Activated CD4-positive, alpha-beta T cell treated with anti-CD3 and anti-CD28 coated beads for 36 hours (primary cell): ENCODE results near the gene LSM7. TPM values are rescaled to one million over a fixed set of nuclear protein-coding genes. Genes with fewer than 3 reads are reported as not detected.
A peak's percentile ranks its signal among the peaks of the same experiment; 100 is the strongest.

Experiments
- ATAC-seq: fragments of 200-7000 bp; cut with Tn5 transposase; one replicate; pipeline ENCODE4 v1.10.0; 2021; ENCODE audit warnings: mild to moderate bottlenecking, moderate library complexity
- CTCF ChIA-PET: fragments of 350-600 bp; sonication (Branson Sonifier 250); formaldehyde crosslinking; loops from one replicate; lab custom pipeline; 2021; ENCODE audit warnings: antibody characterized with exemption; lab: Charles Lee
- POLR2A ChIA-PET: fragments of 350-600 bp; sonication (Branson Sonifier 250); formaldehyde crosslinking; loops from one replicate; lab custom pipeline; 2021; ENCODE audit warnings: antibody characterized with exemption, inconsistent platforms; lab: Charles Lee
- DNase-seq: peaks from one replicate; pipeline ENCODE4 v3.0.0-alpha.2; 2020
- H3K27ac Mint-ChIP-seq: one replicate; pipeline ENCODE4 v1.8.0; 2021; ENCODE audit warnings: mixed read lengths
- H3K27me3 Mint-ChIP-seq: one replicate; pipeline ENCODE4 v1.8.0; 2021; ENCODE audit warnings: mixed read lengths
- H3K36me3 Mint-ChIP-seq: one replicate; pipeline ENCODE4 v1.8.0; 2021; ENCODE audit warnings: low read depth, mixed read lengths
- H3K4me1 Mint-ChIP-seq: one replicate; pipeline ENCODE4 v1.8.0; 2021; ENCODE audit warnings: mixed read lengths
- H3K4me3 Mint-ChIP-seq: one replicate; pipeline ENCODE4 v1.8.0; 2021; ENCODE audit warnings: mild to moderate bottlenecking, moderate library complexity, mixed read lengths
- H3K9me3 Mint-ChIP-seq: one replicate; pipeline ENCODE4 v1.8.0; 2021; ENCODE audit warnings: low read depth, mixed read lengths
- intact Hi-C, 2 experiments: fragments of 100-400 bp; cut with DNase I in 1 of 2; cut with micrococcal nuclease in 1 of 2; formaldehyde crosslinking; loops; one replicate each; pipeline versions ENCODE4 v1.14.2 to v1.15.1; 2022 to 2024; cut with DNase I, micrococcal nuclease
- total RNA-seq, 2 experiments: library from RNA; stranded (reverse); gene quantifications; one replicate each; pipeline ENCODE4 v1.2.3, GENCODE V29; 2021

LSM7 gene
- total RNA-seq, 2 experiments from 2014 or later = 113 to 134 TPM

DNA sequence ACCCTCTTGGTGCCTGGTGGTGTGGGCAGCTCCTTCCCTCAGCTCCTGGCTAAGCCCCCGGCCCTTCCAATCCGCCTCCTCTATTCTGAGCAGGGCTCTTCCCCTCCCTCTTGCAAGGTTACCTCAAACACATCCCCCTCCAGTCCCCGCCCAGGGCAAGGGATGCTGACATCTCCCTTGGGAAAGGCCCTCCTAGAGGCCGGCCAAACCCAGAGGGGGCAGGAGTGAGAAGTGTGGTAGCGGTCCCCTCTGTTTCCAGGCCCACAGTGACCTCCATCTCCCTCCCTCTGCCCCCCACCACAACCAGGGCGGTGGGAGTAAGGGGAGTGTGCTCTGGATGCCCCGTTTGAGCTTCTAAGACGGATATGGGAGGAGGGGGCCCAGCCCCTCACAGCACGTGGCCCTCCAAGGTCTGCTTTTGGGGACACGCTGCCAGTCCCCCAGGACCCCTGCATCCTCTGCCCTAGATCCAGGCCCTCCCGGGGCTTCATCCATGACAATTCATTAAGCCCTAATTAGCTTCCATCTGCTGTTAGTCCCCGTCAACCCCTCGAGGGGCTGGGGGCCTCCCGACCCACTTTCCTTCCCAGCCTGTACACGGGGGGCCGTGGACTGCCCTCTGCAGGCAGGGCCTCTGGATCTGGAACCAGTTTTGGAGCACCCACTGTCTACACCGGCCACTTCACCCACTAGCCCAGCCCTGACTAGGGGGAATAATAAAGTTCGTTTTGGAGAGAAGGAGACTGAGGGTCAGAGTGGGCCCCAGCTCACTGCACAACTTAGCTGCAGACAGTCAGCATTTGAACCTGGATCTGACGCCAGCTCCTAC lies 22.7 kb downstream of the LSM7 start:
- peaks cover 10% of the 10 kb centered on the region for H3K4me1 Mint-ChIP-seq
- DNase-seq (no peak), ATAC-seq (no peak)
- H3K36me3 Mint-ChIP-seq = no peaks in the 10 kb centered on the region
- peaks cover 44% of the 10 kb centered on the region for H3K27me3 Mint-ChIP-seq
- intact Hi-C loops = no loop called here
- H3K27ac Mint-ChIP-seq = no peak overlapping the region
- ChIA-PET POLR2A (interaction anchor here (0.6 to 1.1 kb wide), 3 partner anchors 47 to 118 kb away, joined by 3 to 13 read pairs (median 4); no protein-coding TSS in a partner anchor), CTCF (interaction anchor here (0.8 kb wide), 1 partner anchor 13 kb away, joined by 3 read pairs; no protein-coding TSS in a partner anchor)
- no peaks in the 10 kb centered on the region for H3K9me3 Mint-ChIP-seq
- H3K4me3 Mint-ChIP-seq = no peak overlapping the region

DNA sequence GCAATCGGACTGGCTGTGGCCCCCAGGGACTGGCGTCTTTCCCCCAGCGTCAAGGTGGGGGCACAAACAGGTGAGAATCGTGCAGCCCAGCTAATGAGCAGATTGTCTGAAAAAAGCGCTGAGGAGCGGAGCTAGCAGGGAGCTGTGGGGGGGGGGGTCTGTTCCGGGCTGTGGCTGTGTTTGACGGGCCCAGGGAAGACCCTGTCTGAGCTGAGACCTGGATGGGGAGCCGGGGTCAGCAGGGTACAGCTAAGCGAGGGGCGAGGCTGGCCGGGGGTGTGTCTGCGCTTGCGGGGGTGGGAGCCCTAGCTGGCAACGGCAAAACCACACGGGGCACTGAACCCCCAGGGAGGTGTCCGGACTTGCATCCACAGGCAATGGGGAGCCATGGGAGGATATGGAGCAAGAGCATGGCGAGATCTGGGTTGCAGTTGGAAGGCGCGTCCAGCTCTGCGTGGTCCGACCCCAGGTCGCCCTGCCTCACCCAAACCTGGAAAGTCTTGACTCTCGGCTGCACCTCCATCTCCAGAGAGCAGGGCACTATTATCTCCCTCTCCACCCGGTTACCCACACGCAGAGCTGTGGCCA lies 25.1 kb downstream of the LSM7 start:
- ChIA-PET CTCF (no interaction called here), POLR2A (interaction anchor here (0.5 kb wide), 1 partner anchor 64 kb away, joined by 4 read pairs; no protein-coding TSS in a partner anchor)
- ATAC-seq (no peak), DNase-seq (no peak)
- Mint-ChIP-seq H3K4me1 (peaks cover 6% of the 10 kb centered on the region), H3K9me3 (no peaks in the 10 kb centered on the region), H3K27me3 (peaks cover 30% of the 10 kb centered on the region), H3K4me3 (no peak overlapping the region), H3K36me3 (no peaks in the 10 kb centered on the region), H3K27ac (no peak overlapping the region)
- intact Hi-C loops = no loop called here

GRCh38 chr19:2302319-2303210 lies 25.8 kb downstream of the LSM7 start:
- ChIA-PET POLR2A (no interaction called here), CTCF (no interaction called here)
- H3K9me3 Mint-ChIP-seq = no peaks in the 10 kb centered on the region
- intact Hi-C loops = no loop called here
- DNase-seq = no peak
- no peak overlapping the region for H3K27ac Mint-ChIP-seq
- H3K4me3 Mint-ChIP-seq = no peak overlapping the region
- no peaks in the 10 kb centered on the region for H3K36me3 Mint-ChIP-seq
- ATAC-seq = no peak
- peaks cover 5% of the 10 kb centered on the region for H3K4me1 Mint-ChIP-seq
- peaks cover 28% of the 10 kb centered on the region for H3K27me3 Mint-ChIP-seq

DNA sequence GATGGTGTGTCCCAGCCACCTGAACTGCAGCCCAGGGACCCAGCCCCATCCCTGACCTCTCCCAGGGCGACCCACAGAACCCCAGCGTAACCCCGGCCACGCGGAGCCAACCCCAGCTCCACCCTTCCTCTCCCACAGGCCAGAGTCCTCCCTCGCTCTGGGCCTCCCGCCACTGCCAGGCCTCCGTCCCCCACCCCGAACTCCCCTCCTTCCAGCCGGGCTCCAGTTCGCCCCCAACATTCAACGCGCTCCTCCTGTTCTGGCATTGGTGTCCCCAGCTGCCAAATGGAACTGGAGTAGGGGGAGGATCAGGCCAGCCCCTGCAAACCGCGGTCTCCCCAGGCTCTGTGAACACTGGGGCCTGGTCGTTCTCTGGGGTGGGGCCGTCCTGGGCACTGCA lies 27.9 kb downstream of the LSM7 start:
- intact Hi-C loops = no loop called here
- no peaks in the 10 kb centered on the region for H3K36me3 Mint-ChIP-seq

DNA sequence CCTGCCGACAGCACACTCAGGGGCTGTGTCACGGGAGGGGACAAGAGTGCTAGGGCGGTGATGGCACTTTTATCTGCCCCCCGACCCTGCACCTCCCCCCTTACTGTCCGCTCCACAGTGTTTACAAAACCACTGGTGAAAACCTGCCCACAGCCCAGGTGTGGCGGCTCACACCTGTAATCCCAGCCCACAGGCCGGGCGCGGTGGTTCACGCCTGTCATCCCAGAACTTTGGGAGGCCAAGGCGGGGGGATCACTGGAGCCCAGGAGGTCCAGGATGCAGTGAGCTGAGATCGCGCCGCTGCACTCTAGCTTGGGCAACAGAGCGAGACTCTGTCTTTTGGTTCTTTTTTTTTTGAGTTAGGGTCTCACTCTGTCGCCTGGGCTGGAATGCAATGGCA lies 32.2 kb downstream of the LSM7 start:
- POLR2A ChIA-PET = no interaction called here
- Mint-ChIP-seq H3K27me3 (no peaks in the 10 kb centered on the region), H3K27ac (no peak overlapping the region), H3K4me3 (no peak overlapping the region), H3K36me3 (peaks cover 2% of the 10 kb centered on the region), H3K9me3 (no peaks in the 10 kb centered on the region), H3K4me1 (peaks cover 3% of the 10 kb centered on the region)
- CTCF ChIA-PET = no interaction called here
- intact Hi-C loops = no loop called here
- no peak for DNase-seq
- no peak for ATAC-seq

More for the DNA sequence above, 27.9 kb downstream of the LSM7 start:
- ATAC-seq (no peak), DNase-seq (no peak)
- CTCF ChIA-PET = no interaction called here
- Mint-ChIP-seq H3K4me1 (peaks cover 5% of the 10 kb centered on the region), H3K4me3 (no peak overlapping the region), H3K27me3 (peaks cover 18% of the 10 kb centered on the region), H3K27ac (no peak overlapping the region), H3K9me3 (no peaks in the 10 kb centered on the region)
- POLR2A ChIA-PET = no interaction called here

DNA sequence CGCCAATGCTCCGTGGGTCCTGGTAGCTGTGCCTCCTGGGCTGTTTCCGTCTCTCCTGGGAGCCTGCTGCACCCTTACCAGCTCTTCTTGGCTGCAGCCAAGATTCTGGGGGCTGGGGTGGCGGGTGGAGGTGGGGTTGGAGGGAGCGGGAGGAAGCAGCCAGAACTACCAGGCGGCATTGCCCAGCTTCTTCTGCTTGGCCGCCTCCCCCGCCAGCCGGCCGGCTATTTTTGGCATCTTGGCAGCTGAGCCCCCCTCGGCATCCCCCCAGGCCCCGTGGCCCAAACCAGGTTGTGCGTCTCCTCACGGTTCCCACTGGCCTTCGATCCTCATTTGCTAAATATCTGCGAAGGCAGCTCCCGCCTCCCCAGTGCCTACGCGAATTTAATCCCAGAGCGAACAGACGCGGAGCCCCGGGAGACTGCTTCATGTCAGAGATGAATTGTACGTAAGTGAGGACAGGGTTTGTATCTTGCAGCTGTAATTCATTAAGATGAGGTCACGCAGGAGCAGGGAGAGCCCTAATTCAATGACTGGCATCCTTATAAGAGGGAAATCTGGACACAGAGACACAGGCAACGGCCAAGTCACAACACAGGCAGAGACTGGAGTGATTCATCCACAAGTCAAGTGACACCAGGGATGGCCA lies 33.6 kb downstream of the LSM7 start:
- POLR2A ChIA-PET = interaction anchor here (0.6 kb wide), 1 partner anchor 333 kb away, joined by 3 read pairs; no protein-coding TSS in a partner anchor
- intact Hi-C loops = no loop called here

DNA sequence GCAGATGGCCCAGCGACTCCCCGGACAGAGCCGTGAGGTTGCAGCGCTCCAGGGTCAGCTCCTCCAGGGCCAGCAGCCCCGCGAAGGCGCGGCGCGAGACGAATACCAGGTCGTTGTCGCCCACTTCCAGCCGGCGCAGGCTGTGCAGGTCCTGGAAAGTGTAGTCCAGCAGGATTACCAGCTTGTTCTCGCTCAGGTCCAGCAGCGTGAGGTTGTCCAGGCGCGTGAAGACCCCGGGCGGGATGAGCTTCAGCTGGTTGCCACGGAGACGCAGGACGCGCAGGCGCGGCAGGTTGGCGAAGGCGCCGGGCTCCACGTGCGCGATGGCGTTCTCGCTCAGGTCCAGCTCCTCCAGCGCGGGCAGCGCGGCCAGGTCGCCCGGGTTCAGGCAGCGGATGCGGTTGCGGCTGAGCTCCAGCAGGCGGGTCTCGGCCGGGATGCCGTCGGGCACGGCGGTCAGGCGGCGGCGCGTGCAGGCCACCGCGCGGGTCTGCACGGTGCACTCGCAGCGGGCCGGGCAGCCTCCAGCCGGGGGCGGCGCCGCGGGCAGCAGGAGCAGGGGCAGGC lies 37.1 kb downstream of the LSM7 start:
- Mint-ChIP-seq H3K4me1 (peaks cover 17% of the 10 kb centered on the region), H3K9me3 (no peaks in the 10 kb centered on the region), H3K36me3 (peaks cover 2% of the 10 kb centered on the region), H3K27me3 (peaks cover 10% of the 10 kb centered on the region), H3K4me3 (no peak overlapping the region), H3K27ac (no peak overlapping the region)
- ATAC-seq = no peak
- DNase-seq = no peak
- POLR2A ChIA-PET = no interaction called here
- CTCF ChIA-PET = no interaction called here
- intact Hi-C loops = no loop called here

More for the DNA sequence above, 33.6 kb downstream of the LSM7 start:
- no peak overlapping the region for H3K4me3 Mint-ChIP-seq
- no peak overlapping the region for H3K27ac Mint-ChIP-seq
- DNase-seq (no peak), ATAC-seq (no peak)
- CTCF ChIA-PET = interaction anchor here (0.6 to 1.2 kb wide), 3 partner anchors 21 to 105 kb away, joined by 3 to 4 read pairs (median 3); no protein-coding TSS in a partner anchor
- H3K4me1 Mint-ChIP-seq = peaks cover 4% of the 10 kb centered on the region
- H3K36me3 Mint-ChIP-seq = peaks cover 2% of the 10 kb centered on the region
- no peaks in the 10 kb centered on the region for H3K9me3 Mint-ChIP-seq
- no peaks in the 10 kb centered on the region for H3K27me3 Mint-ChIP-seq

- peaks cover 10% of the 10 kb centered on the region for H3K27me3 Mint-ChIP-seq
- ChIA-PET CTCF (no interaction called here), POLR2A (no interaction called here)
- peaks cover 17% of the 10 kb centered on the region for H3K4me1 Mint-ChIP-seq
- ATAC-seq (no peak), DNase-seq (peak; percentile 40)
- no peak overlapping the region for H3K27ac Mint-ChIP-seq
- H3K4me3 Mint-ChIP-seq = peak overlapping the region; percentile 44
- intact Hi-C loops = loop anchor here in 1 of 2 experiments (1.0 kb wide), 1 partner anchor 37 kb away; no protein-coding TSS in a partner anchor
- no peaks in the 10 kb centered on the region for H3K9me3 Mint-ChIP-seq
- H3K36me3 Mint-ChIP-seq = peaks cover 2% of the 10 kb centered on the region
Observed at GRCh38 chr19:2290441-2291184, 37.8 kb downstream of the LSM7 start.

- DNase-seq = peak; percentile 67
- peak; percentile 65 for ATAC-seq
- peaks cover 2% of the 10 kb centered on the region for H3K36me3 Mint-ChIP-seq
- peak overlapping the region; percentile 67 for H3K4me3 Mint-ChIP-seq
- peak overlapping the region; percentile 62 for H3K27ac Mint-ChIP-seq
- CTCF ChIA-PET = interaction anchor here (1.0 kb wide), 1 partner anchor 17 kb away, joined by 3 read pairs; no protein-coding TSS in a partner anchor
- intact Hi-C loops = loop anchor here in 1 of 2 experiments (1.0 kb wide), 1 partner anchor 37 kb away; no protein-coding TSS in a partner anchor
- POLR2A ChIA-PET = interaction anchor here (2.2 kb wide), 1 partner anchor 12 kb away, joined by 18 read pairs; no protein-coding TSS in a partner anchor
- peaks cover 10% of the 10 kb centered on the region for H3K27me3 Mint-ChIP-seq
- peaks cover 17% of the 10 kb centered on the region for H3K4me1 Mint-ChIP-seq
- no peaks in the 10 kb centered on the region for H3K9me3 Mint-ChIP-seq
Observed at GRCh38 chr19:2289714-2290435, 38.5 kb downstream of the LSM7 start.
